ENCODE results near the gene MARVELD1.

Gene MARVELD1

GRCh38 chr10:97731346-97732051 lies 18.0 kb downstream of the MARVELD1 start:
- no peaks in the 10 kb centered on the region for H3K27me3 ChIP-seq (ENCODE audit: insufficient read depth, low read length, poor library complexity)
- no peak overlapping the region for H3K23ac ChIP-seq (ENCODE audit: low read length)
- no peak overlapping the region for H2BK5ac ChIP-seq (ENCODE audit: low read length)
- no peaks in the 10 kb centered on the region for H3K79me2 ChIP-seq (ENCODE audit: control insufficient read depth, insufficient read depth, low read length)
- no peak overlapping the region for H3K27ac ChIP-seq (ENCODE audit: low read depth, low read length)
- DNase-seq = peak; percentile 76
- no peak overlapping the region for H4K5ac ChIP-seq (ENCODE audit: low read length)
- no peaks in the 10 kb centered on the region for H3K4me1 ChIP-seq (ENCODE audit: control insufficient read depth, low read depth, low read length)
- H3K4me3 ChIP-seq (ENCODE audit: low read length) = no peak overlapping the region
- no peaks in the 10 kb centered on the region for H3K79me1 ChIP-seq (ENCODE audit: low read length)
- no peak overlapping the region for H2BK15ac ChIP-seq (replicated peaks; ENCODE audit: low read depth)
- H4K8ac ChIP-seq (ENCODE audit: low read depth, low read length) = no peak overlapping the region
- no peak overlapping the region for H3K18ac ChIP-seq (ENCODE audit: low read length)
- H3K4ac ChIP-seq (ENCODE audit: low read depth, low read length) = no peak overlapping the region
- no peak overlapping the region for H3K56ac ChIP-seq (ENCODE audit: low read length)
- H2AK5ac ChIP-seq (ENCODE audit: low read length) = no peak overlapping the region
- no peak overlapping the region for H3K4me2 ChIP-seq (ENCODE audit: low read length)
- no CpG with 5 or more reads among the region's 9 CpGs for WGBS (ENCODE audit: extremely low coverage, insufficient coverage, low lambda C conversion rate)
- H3K36me3 ChIP-seq (ENCODE audit: control insufficient read depth, insufficient read depth, low read length) = no peaks in the 10 kb centered on the region
- no peak overlapping the region for H2BK120ac ChIP-seq (ENCODE audit: low read depth, low read length)
- H3K9ac ChIP-seq (ENCODE audit: low read length) = no peak overlapping the region

GRCh38 chr10:97732052-97732359 lies 18.5 kb downstream of the MARVELD1 start:
- Histone ChIP-seq H4K8ac (ENCODE audit: low read depth, low read length) (no peak overlapping the region), H3K79me1 (ENCODE audit: low read length) (no peaks in the 10 kb centered on the region), H2BK15ac (replicated peaks; ENCODE audit: low read depth) (no peak overlapping the region), H3K9ac (ENCODE audit: low read length) (no peak overlapping the region), H3K36me3 (ENCODE audit: control insufficient read depth, insufficient read depth, low read length) (no peaks in the 10 kb centered on the region), H3K4me2 (ENCODE audit: low read length) (no peak overlapping the region), H3K23ac (ENCODE audit: low read length) (no peak overlapping the region), H2BK120ac (ENCODE audit: low read depth, low read length) (no peak overlapping the region), H3K4me3 (ENCODE audit: low read length) (no peak overlapping the region), H3K56ac (ENCODE audit: low read length) (no peak overlapping the region), H3K4ac (ENCODE audit: low read depth, low read length) (no peak overlapping the region), H3K27me3 (ENCODE audit: insufficient read depth, low read length, poor library complexity) (no peaks in the 10 kb centered on the region), H3K4me1 (ENCODE audit: control insufficient read depth, low read depth, low read length) (no peaks in the 10 kb centered on the region), H2AK5ac (ENCODE audit: low read length) (no peak overlapping the region), H3K18ac (ENCODE audit: low read length) (no peak overlapping the region), H2BK5ac (ENCODE audit: low read length) (no peak overlapping the region), H3K27ac (ENCODE audit: low read depth, low read length) (no peak overlapping the region), H4K5ac (ENCODE audit: low read length) (no peak overlapping the region), H3K79me2 (ENCODE audit: control insufficient read depth, insufficient read depth, low read length) (no peaks in the 10 kb centered on the region)
- DNase-seq = no peak
- no CpG with 5 or more reads among the region's 4 CpGs for WGBS (ENCODE audit: extremely low coverage, insufficient coverage, low lambda C conversion rate)

- Histone ChIP-seq H3K79me1 (ENCODE audit: low read length) (peaks cover 3% of the 10 kb centered on the region), H3K27me3 (ENCODE audit: insufficient read depth, low read length, poor library complexity) (no peaks in the 10 kb centered on the region), H3K36me3 (ENCODE audit: control insufficient read depth, insufficient read depth, low read length) (no peaks in the 10 kb centered on the region), H3K4me2 (ENCODE audit: low read length) (no peak overlapping the region), H3K4me3 (ENCODE audit: low read length) (no peak overlapping the region), H3K23ac (ENCODE audit: low read length) (no peak overlapping the region), H2AK5ac (ENCODE audit: low read length) (no peak overlapping the region), H3K27ac (ENCODE audit: low read depth, low read length) (no peak overlapping the region), H3K9ac (ENCODE audit: low read length) (no peak overlapping the region), H2BK120ac (ENCODE audit: low read depth, low read length) (no peak overlapping the region), H4K8ac (ENCODE audit: low read depth, low read length) (no peak overlapping the region), H4K5ac (ENCODE audit: low read length) (no peak overlapping the region), H3K79me2 (ENCODE audit: control insufficient read depth, insufficient read depth, low read length) (peaks cover 6% of the 10 kb centered on the region), H3K4me1 (ENCODE audit: control insufficient read depth, low read depth, low read length) (peaks cover 2% of the 10 kb centered on the region), H3K4ac (ENCODE audit: low read depth, low read length) (no peak overlapping the region), H2BK15ac (replicated peaks; ENCODE audit: low read depth) (no peak overlapping the region), H2BK5ac (ENCODE audit: low read length) (no peak overlapping the region), H3K56ac (ENCODE audit: low read length) (no peak overlapping the region), H3K18ac (ENCODE audit: low read length) (no peak overlapping the region)
- no CpG with 5 or more reads among the region's 5 CpGs for WGBS (ENCODE audit: extremely low coverage, insufficient coverage, low lambda C conversion rate)
- no peak for DNase-seq
These were observed 19.7 kb downstream of the MARVELD1 start for GRCh38 chr10:97733256-97733655.

GRCh38 chr10:97734021-97734420 lies 20.5 kb downstream of the MARVELD1 start:
- no CpG with 5 or more reads among the region's 6 CpGs for WGBS (ENCODE audit: extremely low coverage, insufficient coverage, low lambda C conversion rate)
- Histone ChIP-seq H2AK5ac (ENCODE audit: low read length) (no peak overlapping the region), H3K79me2 (ENCODE audit: control insufficient read depth, insufficient read depth, low read length) (peaks cover 11% of the 10 kb centered on the region), H3K56ac (ENCODE audit: low read length) (no peak overlapping the region), H3K18ac (ENCODE audit: low read length) (no peak overlapping the region), H3K4me1 (ENCODE audit: control insufficient read depth, low read depth, low read length) (peaks cover 2% of the 10 kb centered on the region), H3K79me1 (ENCODE audit: low read length) (peaks cover 7% of the 10 kb centered on the region), H3K4me3 (ENCODE audit: low read length) (no peak overlapping the region), H4K5ac (ENCODE audit: low read length) (no peak overlapping the region), H4K8ac (ENCODE audit: low read depth, low read length) (no peak overlapping the region), H3K4ac (ENCODE audit: low read depth, low read length) (no peak overlapping the region), H3K4me2 (ENCODE audit: low read length) (no peak overlapping the region), H3K27ac (ENCODE audit: low read depth, low read length) (no peak overlapping the region), H3K9ac (ENCODE audit: low read length) (no peak overlapping the region), H3K27me3 (ENCODE audit: insufficient read depth, low read length, poor library complexity) (no peaks in the 10 kb centered on the region), H2BK5ac (ENCODE audit: low read length) (no peak overlapping the region), H3K23ac (ENCODE audit: low read length) (no peak overlapping the region), H2BK15ac (replicated peaks; ENCODE audit: low read depth) (no peak overlapping the region), H3K36me3 (ENCODE audit: control insufficient read depth, insufficient read depth, low read length) (no peaks in the 10 kb centered on the region), H2BK120ac (ENCODE audit: low read depth, low read length) (no peak overlapping the region)
- DNase-seq = no peak

- no peak overlapping the region for H3K27ac ChIP-seq (ENCODE audit: low read depth, low read length)
- DNase-seq = no peak
- H4K5ac ChIP-seq (ENCODE audit: low read length) = peak overlapping the region; percentile 17
- peaks cover 15% of the 10 kb centered on the region for H3K79me1 ChIP-seq (ENCODE audit: low read length)
- H3K18ac ChIP-seq (ENCODE audit: low read length) = no peak overlapping the region
- H2AK5ac ChIP-seq (ENCODE audit: low read length) = no peak overlapping the region
- peaks cover 2% of the 10 kb centered on the region for H3K4me1 ChIP-seq (ENCODE audit: control insufficient read depth, low read depth, low read length)
- no peak overlapping the region for H4K8ac ChIP-seq (ENCODE audit: low read depth, low read length)
- H3K27me3 ChIP-seq (ENCODE audit: insufficient read depth, low read length, poor library complexity) = no peaks in the 10 kb centered on the region
- H3K23ac ChIP-seq (ENCODE audit: low read length) = no peak overlapping the region
- peak overlapping the region; percentile 5 for H3K4me2 ChIP-seq (ENCODE audit: low read length)
- H3K36me3 ChIP-seq (ENCODE audit: control insufficient read depth, insufficient read depth, low read length) = no peaks in the 10 kb centered on the region
- peak overlapping the region; percentile 16 for H3K9ac ChIP-seq (ENCODE audit: low read length)
- no peak overlapping the region for H3K4ac ChIP-seq (ENCODE audit: low read depth, low read length)
- peaks cover 11% of the 10 kb centered on the region for H3K79me2 ChIP-seq (ENCODE audit: control insufficient read depth, insufficient read depth, low read length)
- no peak overlapping the region for H2BK15ac ChIP-seq (replicated peaks; ENCODE audit: low read depth)
- H3K56ac ChIP-seq (ENCODE audit: low read length) = peak overlapping the region; percentile 72
- H2BK5ac ChIP-seq (ENCODE audit: low read length) = no peak overlapping the region
- no peak overlapping the region for H2BK120ac ChIP-seq (ENCODE audit: low read depth, low read length)
- no peak overlapping the region for H3K4me3 ChIP-seq (ENCODE audit: low read length)
- WGBS (ENCODE audit: extremely low coverage, insufficient coverage, low lambda C conversion rate) = no CpG with 5 or more reads among the region's 13 CpGs
These were observed 22.9 kb downstream of the MARVELD1 start for GRCh38 chr10:97736403-97736901.
